LNCAP (cell line): ENCODE measurements around the gene OR56A3.

Experiments used
- CTCF ChIP-seq: fragments of 450-650 bp; IDR thresholded peaks from 2 replicates; pipeline ENCODE4 v1.5.1; 2017; ENCODE audit warnings: mild to moderate bottlenecking

OR56A3 gene

DNA sequence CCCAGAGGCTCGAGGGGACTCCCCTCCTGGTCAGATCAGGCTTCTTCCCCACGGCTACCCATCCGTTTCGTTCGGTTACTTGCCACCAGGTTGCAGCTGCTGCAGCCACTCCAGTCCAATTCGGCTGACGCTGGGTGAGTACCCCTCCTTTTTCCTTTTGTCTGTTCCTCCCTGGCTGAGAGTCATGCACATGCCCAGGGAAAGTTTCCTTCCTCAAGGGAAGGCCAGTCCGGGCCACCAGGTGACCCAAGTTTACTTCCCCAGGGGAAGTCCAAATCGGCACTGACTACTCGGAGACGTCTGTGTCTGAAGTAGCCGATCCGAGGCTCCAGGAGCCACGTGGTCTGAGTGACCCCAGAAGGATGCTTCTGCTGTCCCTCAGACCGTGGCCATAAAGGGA is 13.2 kb upstream of the OR56A3 start:
- TF ChIP-seq CTCF, result no peak

DNA sequence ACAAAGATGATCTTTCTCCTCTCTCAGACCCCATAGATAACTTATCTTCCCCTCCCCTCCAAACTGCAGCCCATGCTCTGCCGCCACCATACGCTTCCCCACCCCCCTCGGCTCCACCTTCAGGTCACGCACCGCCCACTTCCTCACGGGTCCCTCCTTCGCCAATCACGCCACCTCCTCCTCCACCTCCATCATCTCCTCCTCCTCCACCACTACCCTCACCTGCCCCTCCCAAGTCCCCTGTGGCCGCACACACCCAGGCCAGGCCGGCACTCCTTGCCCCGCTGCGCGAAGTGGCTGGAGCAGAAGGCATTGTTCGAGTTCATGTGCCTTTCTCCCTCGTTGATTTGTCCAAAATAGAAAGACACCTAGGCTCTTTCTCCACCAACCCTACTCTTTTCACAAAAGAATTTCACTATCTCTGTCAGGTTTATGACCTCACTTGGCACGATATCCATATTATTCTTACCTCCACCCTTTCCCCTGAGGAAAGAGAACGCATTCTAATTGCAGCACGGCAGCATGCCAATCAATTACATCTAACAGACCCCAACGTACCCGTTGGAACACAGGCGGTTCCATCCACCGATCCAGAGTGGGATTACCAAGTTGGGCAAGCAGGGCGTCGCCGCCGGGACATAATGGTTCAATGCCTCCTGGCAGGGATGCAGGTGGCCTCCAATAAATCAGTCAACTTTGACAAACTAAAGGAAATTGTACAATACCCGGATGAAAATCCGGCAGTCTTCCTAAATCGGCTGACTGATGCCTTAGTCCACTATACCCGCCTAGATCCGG is 12.3 kb upstream of the OR56A3 start:
- TF ChIP-seq CTCF, result no peak

DNA sequence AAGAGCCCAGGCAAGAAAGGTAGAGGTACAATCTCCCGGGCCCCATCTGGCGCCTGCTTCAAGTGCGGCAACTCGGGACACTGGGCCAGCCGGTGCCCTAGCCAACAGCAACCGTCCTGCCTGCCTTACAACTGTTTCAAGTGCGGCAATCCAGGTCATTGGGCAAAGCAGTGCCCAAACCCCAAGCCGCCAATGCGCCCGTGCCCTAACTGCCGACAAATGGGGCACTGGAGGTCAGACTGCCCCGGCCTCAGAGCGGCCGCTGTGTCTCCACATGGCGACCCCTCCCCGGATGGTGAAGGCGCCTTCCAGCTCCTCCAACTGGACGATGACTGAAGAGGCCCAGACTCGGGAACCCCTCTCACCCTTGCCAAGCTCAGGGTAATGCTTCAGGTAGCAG is 11.4 kb upstream of the OR56A3 start:
- no peak for TF ChIP-seq CTCF

DNA sequence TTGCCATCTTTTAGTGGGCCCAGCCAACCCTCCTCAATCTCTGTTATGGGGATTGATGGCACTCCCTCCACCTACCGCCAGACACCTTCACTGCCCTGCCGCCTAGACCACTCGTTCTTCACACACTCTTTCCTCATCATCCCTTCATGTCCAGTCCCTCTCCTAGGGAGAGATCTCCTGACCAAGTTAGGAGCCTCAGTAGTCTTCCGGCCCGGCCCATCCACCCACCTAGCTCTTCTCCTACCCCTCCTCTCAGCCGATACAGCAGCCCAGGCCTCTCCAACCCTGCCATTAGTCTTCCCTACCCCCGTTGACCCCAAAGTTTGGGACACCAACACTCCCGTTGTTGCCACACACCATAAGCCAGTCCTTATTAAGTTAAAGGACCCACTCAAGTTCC is 11.0 kb upstream of the OR56A3 start:
- TF ChIP-seq CTCF, result no peak

- no peak for TF ChIP-seq CTCF
Observed at GRCh38 chr11:5932671-5933070, 9.4 kb upstream of the OR56A3 start.

GRCh38 chr11:5933116-5933515 is 8.9 kb upstream of the OR56A3 start:
- TF ChIP-seq CTCF, result no peak

GRCh38 chr11:5937868-5938602 is 4.0 kb upstream of the OR56A3 start:
- TF ChIP-seq CTCF, result no peak
